Limb (tissue), 2 donors: Measurements from ENCODE around the gene KCMF1.
A peak's percentile ranks its signal among the peaks of the same experiment; 100 is the strongest.

ENCODE experiments used
- DNase-seq, 2 donors: peaks; one replicate each; pipeline ENCODE4 v3.0.0-alpha.2; 2016; ENCODE audit errors: extremely low spot score in 2 of 2

KCMF1 gene

GRCh38 chr2:84956334-84957297 lies 14.3 kb upstream of the KCMF1 start:
- no peak for DNase-seq

DNA sequence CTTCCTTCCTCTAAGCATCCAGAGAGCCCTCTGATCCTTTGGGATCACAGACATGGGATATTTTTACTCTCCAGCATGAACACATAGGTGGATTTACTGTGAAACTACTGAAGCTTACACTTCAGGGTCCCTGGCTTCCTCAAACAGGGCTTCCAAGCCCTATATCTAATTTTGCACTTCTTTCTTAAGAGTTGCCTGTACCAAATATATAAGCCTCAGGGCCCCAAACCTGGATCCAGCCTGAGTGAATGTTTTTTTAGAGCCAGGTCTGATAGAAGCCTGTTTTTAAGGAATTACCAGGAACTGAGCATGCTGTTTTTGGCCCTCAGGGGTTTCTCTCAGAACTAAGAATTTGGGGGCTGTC lies 13.2 kb upstream of the KCMF1 start:
- no peak for DNase-seq

GRCh38 chr2:84958135-84959059 lies 12.6 kb upstream of the KCMF1 start:
- peak; percentile 40 to 60 for DNase-seq

DNA sequence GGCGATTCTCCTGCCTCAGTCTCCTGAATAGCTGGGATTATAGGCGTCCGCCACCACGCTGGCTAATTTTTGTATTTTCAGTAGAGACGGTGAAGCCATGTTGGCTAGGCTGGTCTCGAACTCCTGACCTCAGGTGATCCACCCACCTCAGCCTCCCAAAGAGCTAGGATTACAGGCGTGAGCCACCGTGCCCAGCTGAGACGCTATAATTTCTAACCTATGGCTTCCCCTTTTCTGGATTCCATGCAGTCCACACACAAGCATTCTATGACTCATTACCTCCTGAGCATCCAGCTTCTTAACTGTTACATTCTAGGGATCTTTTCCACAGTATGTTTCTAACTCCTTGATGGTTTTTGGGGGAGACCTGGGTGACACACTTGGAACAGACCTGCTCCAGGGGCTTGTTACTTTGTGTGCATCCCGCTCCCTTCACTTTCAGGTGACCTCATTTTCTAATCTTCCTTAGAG lies 11.8 kb upstream of the KCMF1 start:
- DNase-seq = no peak

DNA sequence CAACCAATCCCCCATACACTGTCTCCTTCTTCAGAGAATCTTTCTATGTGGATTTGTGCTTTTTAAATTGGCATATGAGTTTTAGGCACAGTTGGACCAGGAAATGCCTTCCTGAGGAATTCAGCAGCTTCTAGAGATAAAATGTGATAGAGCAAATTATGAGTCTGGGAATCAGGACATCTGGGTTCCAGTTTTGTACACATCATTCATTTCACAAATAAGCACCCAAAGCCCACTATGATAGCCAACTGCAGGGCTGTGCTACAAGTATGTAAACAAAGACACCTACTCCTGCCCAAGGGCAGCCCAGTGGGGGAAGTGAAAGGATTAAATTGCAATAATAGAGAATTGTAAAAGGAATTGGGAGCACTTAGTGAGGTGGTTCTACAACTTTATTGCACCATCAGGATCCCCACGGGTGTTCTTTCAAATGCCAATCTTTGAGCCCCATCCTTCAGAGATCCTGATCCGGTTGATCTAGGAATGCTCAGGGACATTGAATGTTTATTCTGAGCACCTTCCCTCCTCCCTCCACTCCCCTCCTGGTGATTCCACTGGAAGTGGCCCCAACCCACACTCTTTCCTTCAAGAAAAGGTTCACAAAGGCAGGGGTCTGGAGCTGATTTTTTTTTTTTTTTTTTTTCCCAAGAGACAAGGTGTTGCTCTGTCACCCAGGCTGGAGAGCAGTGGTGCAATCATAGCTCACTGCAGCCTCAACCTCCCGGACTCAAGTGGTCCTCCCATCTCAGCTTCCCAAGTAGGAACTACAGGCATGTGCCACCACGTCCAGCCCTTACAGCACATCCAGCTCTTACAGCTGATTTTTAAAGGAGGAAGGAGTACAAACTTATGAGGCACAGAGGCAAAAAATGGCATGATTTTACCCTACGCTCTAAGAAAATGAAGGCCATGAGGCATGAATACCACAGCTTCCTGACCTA lies 11.1 kb upstream of the KCMF1 start:
- DNase-seq = no peak

DNA sequence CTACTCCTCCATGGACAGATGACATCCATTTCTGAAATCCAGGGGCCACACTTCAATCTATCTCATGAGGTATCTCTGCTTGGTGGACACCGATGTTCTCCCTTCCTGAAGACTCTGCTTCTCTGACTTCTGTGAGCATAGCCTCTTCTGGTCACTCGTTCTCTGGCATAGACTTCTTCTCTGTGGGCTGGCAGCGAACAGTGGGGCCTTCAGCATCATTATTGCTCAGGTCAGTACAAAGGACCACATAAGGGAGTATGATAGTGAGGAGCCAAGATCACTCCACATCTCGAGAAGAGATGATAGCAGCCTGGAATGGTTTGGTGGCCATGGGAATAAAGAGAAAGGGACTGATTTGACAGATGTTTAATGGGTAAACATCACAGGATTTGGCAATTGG lies 8.0 kb upstream of the KCMF1 start:
- DNase-seq = no peak

- DNase-seq = no peak
Measured at GRCh38 chr2:84963323-84963691, 7.7 kb upstream of the KCMF1 start.

DNA sequence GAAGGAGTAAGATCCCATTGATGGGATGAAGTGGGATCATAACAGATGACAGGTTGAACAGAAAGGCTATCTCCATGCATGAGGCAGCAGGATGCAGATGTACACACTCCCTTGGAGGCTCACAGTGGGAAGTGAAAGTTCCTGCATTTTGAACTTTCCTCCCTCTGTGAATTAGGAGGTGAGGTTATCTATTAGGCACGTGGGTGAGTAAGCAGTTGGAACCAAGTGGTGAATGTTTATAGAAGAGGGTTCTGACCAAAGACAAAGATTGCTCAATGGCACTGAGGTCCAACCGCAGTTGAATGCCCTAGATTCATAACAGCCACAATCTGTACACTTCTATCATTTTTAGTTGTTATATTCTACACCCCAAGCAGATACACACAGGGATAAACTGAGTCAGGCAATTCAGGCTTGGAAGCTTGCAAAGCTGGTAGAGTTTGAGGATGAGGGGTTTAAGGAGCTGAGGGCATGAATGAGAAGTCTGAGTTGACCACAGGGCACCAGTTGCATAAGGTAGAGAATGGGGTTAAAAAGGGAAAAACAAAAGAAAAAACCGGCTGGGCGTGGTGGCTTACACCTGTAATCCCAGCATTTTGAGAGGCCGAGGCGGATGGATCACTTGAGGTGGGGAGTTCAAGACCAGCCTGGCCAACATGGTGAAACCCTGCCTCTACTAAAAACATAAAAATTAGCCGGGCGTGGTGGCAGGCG lies 7.1 kb upstream of the KCMF1 start:
- no peak for DNase-seq

DNA sequence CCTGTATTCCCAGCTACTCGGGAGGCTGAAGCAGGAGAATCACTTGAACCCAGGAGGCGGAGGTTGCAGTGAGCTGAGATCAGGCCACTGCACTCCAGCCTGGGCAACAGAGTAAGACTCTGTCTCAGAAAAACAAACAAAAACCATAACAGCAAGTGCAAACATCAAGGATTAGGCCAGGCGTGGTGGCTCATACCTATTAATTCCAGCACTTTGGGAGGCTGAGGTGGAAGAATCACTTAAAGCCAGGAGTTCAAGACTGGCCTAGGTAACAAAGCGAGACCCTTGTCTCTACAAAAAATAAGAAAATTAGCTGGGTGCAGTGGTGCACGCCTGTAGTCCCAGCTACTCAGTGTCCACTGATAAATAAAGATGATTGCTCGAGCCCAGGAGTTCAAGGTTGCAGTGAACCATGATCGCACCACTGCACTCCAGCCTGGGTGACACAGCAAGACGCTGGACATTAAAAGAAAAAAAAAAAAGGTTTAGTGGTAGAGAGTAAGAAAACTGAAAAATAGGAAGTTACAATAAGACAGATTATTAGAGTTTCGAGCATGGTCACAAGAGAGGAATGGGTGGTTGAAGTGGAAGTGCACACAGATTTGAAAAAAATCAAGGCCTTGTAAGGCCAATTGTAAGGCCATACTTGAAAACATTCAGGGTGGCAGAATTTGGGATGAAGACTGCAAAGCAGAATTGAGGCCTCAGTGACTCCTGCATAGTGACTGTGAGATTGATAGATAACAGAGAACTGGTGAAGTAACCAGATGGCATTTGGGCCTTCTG lies 6.4 kb upstream of the KCMF1 start:
- DNase-seq = no peak

GRCh38 chr2:84965192-84965516 lies 5.8 kb upstream of the KCMF1 start:
- DNase-seq = no peak

GRCh38 chr2:84965827-84966226 lies 5.1 kb upstream of the KCMF1 start:
- DNase-seq = no peak

DNA sequence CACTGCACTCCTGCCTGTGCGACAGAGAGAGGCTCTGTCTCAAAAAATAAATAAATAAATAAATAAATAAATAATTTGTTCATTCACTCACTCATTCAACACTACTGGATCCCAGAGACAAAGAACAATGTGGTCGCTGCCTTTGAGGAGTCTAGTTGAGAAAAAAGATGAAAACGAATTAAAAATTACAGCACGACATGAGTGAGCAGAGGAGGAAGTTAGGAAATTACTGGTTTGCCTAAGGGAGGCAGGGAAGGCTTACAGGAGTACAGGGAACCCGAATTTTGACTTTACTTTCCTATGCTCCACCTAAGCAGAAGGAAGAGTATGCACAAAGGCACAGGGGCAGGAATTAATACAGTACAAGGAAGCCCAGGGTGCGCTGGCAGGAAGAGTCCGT lies 4.2 kb upstream of the KCMF1 start:
- DNase-seq = no peak

GRCh38 chr2:84969511-84970209 lies 1.3 kb upstream of the KCMF1 start:
- DNase-seq = peak in 1 of 2 donors; percentile 37

DNA sequence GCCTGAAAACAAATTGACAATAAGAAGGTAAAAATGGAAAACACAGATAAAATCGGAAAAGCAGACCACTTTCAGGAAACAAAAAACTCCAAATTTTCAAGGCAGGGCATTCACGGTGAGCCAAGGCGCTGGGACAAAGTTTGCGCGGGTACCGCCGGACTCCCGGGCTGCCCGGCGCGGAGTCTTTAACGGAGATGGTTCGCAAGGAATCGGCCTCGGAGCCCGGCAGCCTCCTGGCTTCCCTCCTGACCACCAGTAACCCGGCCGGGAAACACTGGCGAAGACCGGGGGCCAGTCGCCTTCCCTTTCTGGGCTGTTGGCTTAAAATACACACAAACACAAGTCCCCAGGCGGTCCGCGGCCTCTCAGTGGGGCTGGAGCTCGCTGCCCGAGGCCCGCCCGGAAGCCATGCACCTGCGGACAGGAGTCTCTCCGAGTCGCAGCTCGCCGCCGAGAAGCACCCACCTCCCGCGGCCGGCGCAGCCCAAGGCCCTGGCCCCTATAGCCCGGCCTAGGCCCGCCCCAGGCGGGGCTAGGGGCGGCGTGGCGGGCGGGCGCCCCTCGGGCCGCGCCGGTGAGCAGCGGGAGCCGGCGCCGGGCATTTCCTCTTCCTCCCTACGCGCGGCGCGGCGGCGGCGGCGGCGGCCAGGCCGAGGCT lies 622 bp upstream of the KCMF1 start:
- DNase-seq = peak; percentile 21 to 83

- peak in 1 of 2 donors; percentile 79 for DNase-seq
Measured at GRCh38 chr2:84971510-84972206, 697 bp downstream of the KCMF1 start.

DNA sequence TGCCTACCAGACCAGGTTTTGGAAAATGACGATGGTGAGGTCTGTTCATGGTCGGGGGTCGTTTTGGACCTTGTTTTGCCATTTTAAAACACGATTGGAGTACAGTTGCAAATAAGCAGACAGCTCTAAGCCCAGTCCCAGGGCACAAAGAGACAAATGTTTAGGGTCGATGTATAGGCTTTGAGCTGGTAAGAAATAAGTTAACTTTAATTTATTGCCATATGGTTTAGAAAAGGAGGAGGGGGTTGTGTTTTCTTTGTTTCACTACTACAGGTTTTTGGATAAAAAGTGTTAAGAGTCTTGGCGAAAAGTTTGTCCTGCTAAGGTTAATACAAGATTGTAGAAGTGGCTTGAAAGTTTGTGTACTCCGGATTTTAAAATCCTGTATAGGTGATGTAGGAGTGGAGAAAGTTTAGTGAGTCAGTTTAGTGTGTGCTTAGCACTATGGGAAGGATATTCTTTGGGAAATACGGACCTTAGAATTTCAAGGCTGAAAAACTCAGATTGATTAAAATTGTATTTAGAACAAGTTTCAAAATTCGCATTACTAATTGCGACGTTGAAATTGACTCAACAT lies 1.3 kb downstream of the KCMF1 start:
- DNase-seq = no peak

DNA sequence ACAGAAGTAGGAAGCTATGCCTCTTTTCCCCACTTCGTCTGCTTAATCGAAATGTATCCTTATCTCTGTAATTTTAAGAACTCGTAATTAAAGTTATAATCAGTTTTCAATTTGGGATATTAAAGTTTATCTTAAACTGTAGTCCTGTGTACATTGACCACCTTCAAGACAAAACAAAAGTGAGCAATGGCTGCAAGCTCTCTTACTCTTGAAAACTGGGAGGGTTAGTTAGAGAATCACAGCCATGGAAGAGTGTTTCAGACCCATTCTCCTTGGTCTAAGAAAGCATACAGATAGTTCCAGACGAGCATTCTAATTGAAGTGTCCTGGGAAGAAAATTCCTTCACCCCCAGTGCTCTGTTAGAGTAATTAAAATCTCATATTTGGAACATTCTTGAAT lies 2.0 kb downstream of the KCMF1 start:
- no peak for DNase-seq
